ENCODE results near the gene POLR2M. TPM values are rescaled to one million over a fixed set of nuclear protein-coding genes. Genes with fewer than 3 reads are reported as not detected.

POLR2M gene
- polyA plus RNA-seq, 1 donor from 2014 or later: 204 TPM

DNA sequence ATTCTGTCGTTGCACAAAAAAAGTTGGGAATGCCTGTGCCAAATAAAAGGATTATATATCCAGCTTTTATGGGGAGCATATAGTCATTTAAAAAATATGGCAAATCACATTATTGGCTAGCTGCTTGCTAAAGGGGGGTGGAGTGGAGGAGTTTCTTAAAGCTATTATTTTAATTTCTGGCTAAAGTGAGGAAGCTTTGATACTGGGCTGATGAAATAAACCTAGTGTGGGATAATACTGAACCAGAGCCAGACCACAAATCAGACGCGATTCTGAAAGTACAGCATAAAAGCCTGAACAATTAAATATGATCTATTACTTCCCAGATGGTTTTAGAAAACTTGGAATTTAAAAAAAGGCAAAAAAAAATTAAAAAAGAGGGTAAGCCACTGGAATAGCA lies 14.4 kb downstream of the POLR2M start:
- Histone ChIP-seq H3K4me2 (ENCODE audit: low read length) (no peak overlapping the region), H4K20me1 (ENCODE audit: insufficient read depth) (no peaks in the 10 kb centered on the region), H3K36me3 (ENCODE audit: insufficient read depth, low read length) (no peaks in the 10 kb centered on the region), H3K4me3 (ENCODE audit: low read length) (no peak overlapping the region), H3F3A (ENCODE audit: insufficient read depth, low read length, poor library complexity, severe bottlenecking) (no peaks in the 10 kb centered on the region), H3K9me2 (ENCODE audit: insufficient read depth, low read length) (no peaks in the 10 kb centered on the region), H3K27me3 (ENCODE audit: insufficient read depth, low read depth, low read length) (no peaks in the 10 kb centered on the region), H3K79me2 (replicated peaks; ENCODE audit: insufficient read depth, low read length) (no peaks in the 10 kb centered on the region), H2AFZ (ENCODE audit: low read depth, low read length) (no peak overlapping the region), H3K27ac (ENCODE audit: low read length) (no peak overlapping the region), H3K9ac (ENCODE audit: low read length) (no peak overlapping the region), H3K9me3 (ENCODE audit: low read length) (no peaks in the 10 kb centered on the region)
- TF ChIP-seq, protein P1, sequence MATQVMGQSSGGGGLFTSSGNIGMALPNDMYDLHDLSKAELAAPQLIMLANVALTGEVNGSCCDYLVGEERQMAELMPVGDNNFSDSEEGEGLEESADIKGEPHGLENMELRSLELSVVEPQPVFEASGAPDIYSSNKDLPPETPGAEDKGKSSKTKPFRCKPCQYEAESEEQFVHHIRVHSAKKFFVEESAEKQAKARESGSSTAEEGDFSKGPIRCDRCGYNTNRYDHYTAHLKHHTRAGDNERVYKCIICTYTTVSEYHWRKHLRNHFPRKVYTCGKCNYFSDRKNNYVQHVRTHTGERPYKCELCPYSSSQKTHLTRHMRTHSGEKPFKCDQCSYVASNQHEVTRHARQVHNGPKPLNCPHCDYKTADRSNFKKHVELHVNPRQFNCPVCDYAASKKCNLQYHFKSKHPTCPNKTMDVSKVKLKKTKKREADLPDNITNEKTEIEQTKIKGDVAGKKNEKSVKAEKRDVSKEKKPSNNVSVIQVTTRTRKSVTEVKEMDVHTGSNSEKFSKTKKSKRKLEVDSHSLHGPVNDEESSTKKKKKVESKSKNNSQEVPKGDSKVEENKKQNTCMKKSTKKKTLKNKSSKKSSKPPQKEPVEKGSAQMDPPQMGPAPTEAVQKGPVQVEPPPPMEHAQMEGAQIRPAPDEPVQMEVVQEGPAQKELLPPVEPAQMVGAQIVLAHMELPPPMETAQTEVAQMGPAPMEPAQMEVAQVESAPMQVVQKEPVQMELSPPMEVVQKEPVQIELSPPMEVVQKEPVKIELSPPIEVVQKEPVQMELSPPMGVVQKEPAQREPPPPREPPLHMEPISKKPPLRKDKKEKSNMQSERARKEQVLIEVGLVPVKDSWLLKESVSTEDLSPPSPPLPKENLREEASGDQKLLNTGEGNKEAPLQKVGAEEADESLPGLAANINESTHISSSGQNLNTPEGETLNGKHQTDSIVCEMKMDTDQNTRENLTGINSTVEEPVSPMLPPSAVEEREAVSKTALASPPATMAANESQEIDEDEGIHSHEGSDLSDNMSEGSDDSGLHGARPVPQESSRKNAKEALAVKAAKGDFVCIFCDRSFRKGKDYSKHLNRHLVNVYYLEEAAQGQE (IDR thresholded peaks at IDR 0.05; ENCODE audit: borderline replicate concordance): no peak
- TF ChIP-seq EP300 (conservative IDR thresholded peaks at IDR 0.05; ENCODE audit: poor library complexity, severe bottlenecking) (no peak), TAF1 (IDR thresholded peaks at IDR 0.05; ENCODE audit: low read depth) (no peak), RAD21 (conservative IDR thresholded peaks at IDR 0.05) (no peak), SMC3 (conservative IDR thresholded peaks at IDR 0.05; ENCODE audit: poor library complexity) (no peak), EZH2 (IDR thresholded peaks at IDR 0.05; ENCODE audit: borderline replicate concordance, insufficient read depth, low read length, poor library complexity, severe bottlenecking) (no peak), MXI1 (conservative IDR thresholded peaks at IDR 0.05; ENCODE audit: poor library complexity, severe bottlenecking) (no peak), POLR2AphosphoS5 (IDR thresholded peaks at IDR 0.05) (no peak)
- TF ChIP-seq, protein P2, sequence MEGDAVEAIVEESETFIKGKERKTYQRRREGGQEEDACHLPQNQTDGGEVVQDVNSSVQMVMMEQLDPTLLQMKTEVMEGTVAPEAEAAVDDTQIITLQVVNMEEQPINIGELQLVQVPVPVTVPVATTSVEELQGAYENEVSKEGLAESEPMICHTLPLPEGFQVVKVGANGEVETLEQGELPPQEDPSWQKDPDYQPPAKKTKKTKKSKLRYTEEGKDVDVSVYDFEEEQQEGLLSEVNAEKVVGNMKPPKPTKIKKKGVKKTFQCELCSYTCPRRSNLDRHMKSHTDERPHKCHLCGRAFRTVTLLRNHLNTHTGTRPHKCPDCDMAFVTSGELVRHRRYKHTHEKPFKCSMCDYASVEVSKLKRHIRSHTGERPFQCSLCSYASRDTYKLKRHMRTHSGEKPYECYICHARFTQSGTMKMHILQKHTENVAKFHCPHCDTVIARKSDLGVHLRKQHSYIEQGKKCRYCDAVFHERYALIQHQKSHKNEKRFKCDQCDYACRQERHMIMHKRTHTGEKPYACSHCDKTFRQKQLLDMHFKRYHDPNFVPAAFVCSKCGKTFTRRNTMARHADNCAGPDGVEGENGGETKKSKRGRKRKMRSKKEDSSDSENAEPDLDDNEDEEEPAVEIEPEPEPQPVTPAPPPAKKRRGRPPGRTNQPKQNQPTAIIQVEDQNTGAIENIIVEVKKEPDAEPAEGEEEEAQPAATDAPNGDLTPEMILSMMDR (IDR thresholded peaks at IDR 0.05; ENCODE audit: poor library complexity, severe bottlenecking): no peak

DNA sequence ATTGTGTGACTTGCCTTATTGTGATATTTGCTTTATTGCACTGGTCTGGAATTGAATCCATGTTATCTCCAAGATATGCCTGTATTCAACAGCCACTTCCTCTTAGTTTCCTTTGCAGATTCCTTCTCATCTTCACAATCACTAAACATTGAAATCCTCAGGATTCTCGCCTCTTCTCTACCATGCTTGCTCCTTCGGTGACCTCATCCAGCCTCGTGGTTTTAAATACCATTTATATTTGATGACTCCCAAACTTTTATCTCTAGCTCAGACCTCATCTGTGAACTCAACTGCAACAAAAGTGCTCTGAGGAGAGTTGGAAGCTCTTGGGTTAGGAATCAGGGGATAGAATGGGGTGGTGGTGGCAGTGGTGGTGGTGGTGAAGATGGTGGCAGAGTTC lies 19.9 kb downstream of the POLR2M start:
- no peak overlapping the region for H3K4me2 ChIP-seq (ENCODE audit: low read length)
- H3K27me3 ChIP-seq (ENCODE audit: insufficient read depth, low read depth, low read length): no peaks in the 10 kb centered on the region
- H3K4me3 ChIP-seq (ENCODE audit: low read length): no peak overlapping the region
- no peak overlapping the region for H3K9ac ChIP-seq (ENCODE audit: low read length)
- no peaks in the 10 kb centered on the region for H3F3A ChIP-seq (ENCODE audit: insufficient read depth, low read length, poor library complexity, severe bottlenecking)
- H3K9me3 ChIP-seq (ENCODE audit: low read length): no peaks in the 10 kb centered on the region
- H3K27ac ChIP-seq (ENCODE audit: low read length): no peak overlapping the region
- H4K20me1 ChIP-seq (ENCODE audit: insufficient read depth): no peaks in the 10 kb centered on the region
- H2AFZ ChIP-seq (ENCODE audit: low read depth, low read length): no peak overlapping the region
- no peaks in the 10 kb centered on the region for H3K79me2 ChIP-seq (replicated peaks; ENCODE audit: insufficient read depth, low read length)
- TF ChIP-seq RAD21 (conservative IDR thresholded peaks at IDR 0.05) (no peak), EZH2 (IDR thresholded peaks at IDR 0.05; ENCODE audit: borderline replicate concordance, insufficient read depth, low read length, poor library complexity, severe bottlenecking) (no peak), SMC3 (conservative IDR thresholded peaks at IDR 0.05; ENCODE audit: poor library complexity) (no peak), POLR2AphosphoS5 (IDR thresholded peaks at IDR 0.05) (no peak), MXI1 (conservative IDR thresholded peaks at IDR 0.05; ENCODE audit: poor library complexity, severe bottlenecking) (no peak), EP300 (conservative IDR thresholded peaks at IDR 0.05; ENCODE audit: poor library complexity, severe bottlenecking) (no peak), TAF1 (IDR thresholded peaks at IDR 0.05; ENCODE audit: low read depth) (no peak)
- TF ChIP-seq, protein P1 (IDR thresholded peaks at IDR 0.05; ENCODE audit: borderline replicate concordance): no peak
- TF ChIP-seq, protein P2 (IDR thresholded peaks at IDR 0.05; ENCODE audit: poor library complexity, severe bottlenecking): no peak
- H3K9me2 ChIP-seq (ENCODE audit: insufficient read depth, low read length): no peaks in the 10 kb centered on the region
- no peaks in the 10 kb centered on the region for H3K36me3 ChIP-seq (ENCODE audit: insufficient read depth, low read length)
